Body of pancreas (tissue), 4 donors: ENCODE measurements around the gene SBK2. TPM values are rescaled to one million over a fixed set of nuclear protein-coding genes. Genes with fewer than 3 reads are reported as not detected.
"Not testable (repeated sequence)": the region's sequence is repeated elsewhere in the genome, so short reads cannot be mapped to it uniquely, and the experiment has no call there.

ENCODE experiments used
- ATAC-seq: fragments of 150-250 bp; one replicate; pipeline ENCODE4 v1.9.1; 2016
- DNase-seq, 4 donors: peaks; one replicate each; pipeline ENCODE4 v3.0.0-alpha.2; 2019
- H3K27ac ChIP-seq, 4 donors: fragments of 200-600 bp; sonication (generic); 1 replicate in 3 of 4; 2 replicates in 1 of 4; pipeline versions ENCODE4 v1.5.1 to v1.6.1; 2016 to 2019; ENCODE audit warnings: mild to moderate bottlenecking in 1 of 4, mixed read lengths in 1 of 4, moderate library complexity in 1 of 4
- H3K27me3 ChIP-seq, 2 donors: fragments of 200-600 bp; sonication (generic); one replicate each; pipeline ENCODE4 v1.6.0; 2016; ENCODE audit warnings: mild to moderate bottlenecking in 1 of 2
- H3K36me3 ChIP-seq, 2 donors: fragments of 200-600 bp; sonication (generic); replicated peaks in 1 of 2; 2 replicates each; pipeline ENCODE4 v1.5.1; 2016; ENCODE audit warnings: low read depth in 2 of 2; ENCODE audit not compliant: insufficient read depth in 1 of 2
- H3K4me1 ChIP-seq: fragments of 200-600 bp; sonication (generic); one replicate; pipeline ENCODE4 v1.6.0; 2016
- H3K4me3 ChIP-seq, 2 donors: fragments of 200-600 bp; sonication (generic); 1 replicate in 1 of 2; 2 replicates in 1 of 2; pipeline ENCODE4 v1.5.1; 2016 to 2019
- H3K9me3 ChIP-seq, 3 donors: fragments of 200-600 bp; sonication (generic); 1 replicate in 2 of 3; 2 replicates in 1 of 3; pipeline ENCODE4 v1.5.1; 2016
- CTCF ChIP-seq, 7 experiments: fragments of 450-650 bp in 4 of 7; fragments of 200-600 bp in 3 of 7; sonication (generic) in 3 of 7; IDR thresholded peaks; one replicate each; pipeline ENCODE4 v1.5.1; 2016 to 2019; ENCODE audit warnings: antibody characterized with exemption in 7 of 7
- POLR2A ChIP-seq, 3 donors: fragments of 450-650 bp; IDR thresholded peaks; one replicate each; pipeline ENCODE4 v1.6.1; 2016; ENCODE audit warnings: antibody characterized with exemption in 3 of 3, mild to moderate bottlenecking in 2 of 3
- WGBS, 2 donors: methylation state at CpG; one replicate each; pipeline ENCODE4 v1.1.5; 2017; 5-methylcytosine and 5-hydroxymethylcytosine counted together
- intact Hi-C: fragments of 100-400 bp; cut with DNase I; formaldehyde crosslinking; loops from one replicate; pipeline ENCODE4 v1.15.1; 2023
- total RNA-seq, 2 donors: library from RNA; depleted of rRNA; stranded (reverse); fragments of >200 nt; gene quantifications; one replicate each; pipeline ENCODE4 v1.1.0, GENCODE V29; 2016

SBK2 gene
- total RNA-seq, 2 donors from 2014 or later: not detected

- intact Hi-C loops: no loop called here
- 91 to 93% methylated on average over 45 to 75 of the region's 90 CpGs for WGBS, 2 donors
- DNase-seq: no peak
Observed at GRCh38 chr19:55578761-55579747, 42.1 kb upstream of the SBK2 start.

GRCh38 chr19:55578031-55578760 lies 41.3 kb upstream of the SBK2 start:
- DNase-seq (no peak), ATAC-seq (no peak)
- H3K4me1 ChIP-seq: peaks cover 27% of the 10 kb centered on the region
- H3K9me3 ChIP-seq: no peaks in the 10 kb centered on the region
- H3K27ac ChIP-seq: no peak overlapping the region
- no peak for TF ChIP-seq CTCF (IDR thresholded peaks at IDR 0.05)
- no peak for TF ChIP-seq POLR2A (IDR thresholded peaks at IDR 0.05)
- 95 to 98% methylated on average over 30 to 77 of the region's 83 CpGs for whole genome bisulfite sequencing, 2 donors
- H3K36me3 ChIP-seq: no peaks in the 10 kb centered on the region
- H3K27me3 ChIP-seq: no peaks in the 10 kb centered on the region
- H3K4me3 ChIP-seq: no peak overlapping the region
- intact Hi-C loops: no loop called here

More at GRCh38 chr19:55578761-55579747, 42.1 kb upstream of the SBK2 start:
- Histone ChIP-seq H3K4me3 (no peak overlapping the region), H3K4me1 (peaks cover 27% of the 10 kb centered on the region), H3K36me3 (no peaks in the 10 kb centered on the region), H3K27me3 (no peaks in the 10 kb centered on the region), H3K9me3 (no peaks in the 10 kb centered on the region), H3K27ac (no peak overlapping the region)
- ATAC-seq: no peak
- no peak for TF ChIP-seq CTCF (IDR thresholded peaks at IDR 0.05)
- no peak for TF ChIP-seq POLR2A (IDR thresholded peaks at IDR 0.05)

GRCh38 chr19:55576746-55577145 lies 39.8 kb upstream of the SBK2 start:
- WGBS, 2 donors: 81 to 85% methylated on average over 5 of the region's 5 CpGs
- H3K4me3 ChIP-seq: no peak overlapping the region

GRCh38 chr19:55573929-55574328 lies 37.0 kb upstream of the SBK2 start:
- H3K4me1 ChIP-seq, H3K27me3 ChIP-seq, H3K36me3 ChIP-seq, DNase-seq, H3K4me3 ChIP-seq, H3K9me3 ChIP-seq, intact Hi-C loops, ATAC-seq, H3K27ac ChIP-seq: not testable (repeated sequence)
- 78 to 82% methylated on average over 6 of the region's 6 CpGs for WGBS, 2 donors

More at GRCh38 chr19:55576746-55577145, 39.8 kb upstream of the SBK2 start:
- peaks cover 18% of the 10 kb centered on the region for H3K4me1 ChIP-seq
- H3K27me3 ChIP-seq: no peaks in the 10 kb centered on the region
- H3K27ac ChIP-seq: no peak overlapping the region
- no peak for TF ChIP-seq POLR2A (IDR thresholded peaks at IDR 0.05)
- no peak for TF ChIP-seq CTCF (IDR thresholded peaks at IDR 0.05)
- no peak for DNase-seq
- ATAC-seq: no peak
- no peaks in the 10 kb centered on the region for H3K36me3 ChIP-seq
- no peaks in the 10 kb centered on the region for H3K9me3 ChIP-seq
- intact Hi-C loops: no loop called here

GRCh38 chr19:55569477-55569876 lies 32.5 kb upstream of the SBK2 start:
- intact Hi-C loops, H3K4me3 ChIP-seq, ATAC-seq, H3K36me3 ChIP-seq, H3K9me3 ChIP-seq, H3K27me3 ChIP-seq, DNase-seq, H3K27ac ChIP-seq, H3K4me1 ChIP-seq: not testable (repeated sequence)
- WGBS, 2 donors: 72 to 87% methylated on average over 3 to 5 of the region's 5 CpGs
